ENCODE results near the gene THNSL1. TPM values are rescaled to one million over a fixed set of nuclear protein-coding genes. Genes with fewer than 3 reads are reported as not detected.
A peak's percentile ranks its signal among the peaks of the same experiment; 100 is the strongest.

THNSL1 gene
- total and polyA plus RNA-seq, 2 donors from 2014 or later: 5.4 to 7.9 TPM

DNA sequence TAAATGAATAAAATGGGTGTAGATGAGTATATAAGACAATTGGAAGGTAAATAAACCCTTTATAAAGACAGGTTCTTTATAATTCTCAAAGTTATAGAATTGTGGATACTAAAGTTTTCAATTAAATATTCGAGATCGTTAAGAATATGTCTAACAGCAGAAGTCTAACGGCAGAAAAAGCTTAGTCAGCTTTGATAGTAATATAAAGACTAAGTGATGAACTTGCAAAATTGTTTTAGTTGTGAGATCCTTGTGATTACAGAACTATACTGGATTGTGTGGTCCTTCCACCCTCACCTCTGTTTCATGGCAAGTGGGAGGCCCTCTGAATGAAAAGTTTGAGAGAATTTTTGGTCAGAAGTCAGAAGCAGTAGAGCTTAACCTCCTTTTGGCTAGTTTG is 2.3 kb downstream of the THNSL1 start:
- FAIRE-seq (no peak), DNase-seq (no peak)
- Histone ChIP-seq H3K36me3 (ENCODE audit: control insufficient read depth in 2 of 3, insufficient read depth in 3 of 3, low read length in 3 of 3) (peaks cover 0 to 2% (median 0%) of the 10 kb centered on the region in 3 donors), H3K9me3 (ENCODE audit: control insufficient read depth in 2 of 3, insufficient read depth in 1 of 3, low read length in 3 of 3) (no peaks in the 10 kb centered on the region), H3K27ac (ENCODE audit: low read depth in 2 of 2, low read length in 2 of 2) (no peak overlapping the region), H3K4me3 (ENCODE audit: low read length in 3 of 3) (no peak overlapping the region), H3K27me3 (ENCODE audit: control insufficient read depth, insufficient read depth, low read length) (no peaks in the 10 kb centered on the region), H3K9ac (ENCODE audit: low read length in 3 of 3) (no peak overlapping the region), H3K4me1 (ENCODE audit: control insufficient read depth in 2 of 3, insufficient read depth in 2 of 3, low read depth in 1 of 3, low read length in 3 of 3) (peaks cover 0 to 15% (median 3%) of the 10 kb centered on the region in 3 donors)
- TF ChIP-seq, protein P1, sequence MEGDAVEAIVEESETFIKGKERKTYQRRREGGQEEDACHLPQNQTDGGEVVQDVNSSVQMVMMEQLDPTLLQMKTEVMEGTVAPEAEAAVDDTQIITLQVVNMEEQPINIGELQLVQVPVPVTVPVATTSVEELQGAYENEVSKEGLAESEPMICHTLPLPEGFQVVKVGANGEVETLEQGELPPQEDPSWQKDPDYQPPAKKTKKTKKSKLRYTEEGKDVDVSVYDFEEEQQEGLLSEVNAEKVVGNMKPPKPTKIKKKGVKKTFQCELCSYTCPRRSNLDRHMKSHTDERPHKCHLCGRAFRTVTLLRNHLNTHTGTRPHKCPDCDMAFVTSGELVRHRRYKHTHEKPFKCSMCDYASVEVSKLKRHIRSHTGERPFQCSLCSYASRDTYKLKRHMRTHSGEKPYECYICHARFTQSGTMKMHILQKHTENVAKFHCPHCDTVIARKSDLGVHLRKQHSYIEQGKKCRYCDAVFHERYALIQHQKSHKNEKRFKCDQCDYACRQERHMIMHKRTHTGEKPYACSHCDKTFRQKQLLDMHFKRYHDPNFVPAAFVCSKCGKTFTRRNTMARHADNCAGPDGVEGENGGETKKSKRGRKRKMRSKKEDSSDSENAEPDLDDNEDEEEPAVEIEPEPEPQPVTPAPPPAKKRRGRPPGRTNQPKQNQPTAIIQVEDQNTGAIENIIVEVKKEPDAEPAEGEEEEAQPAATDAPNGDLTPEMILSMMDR (IDR thresholded peaks at IDR 0.05; ENCODE audit: borderline replicate concordance, extremely low read depth, insufficient read depth): no peak
- intact Hi-C loops (cut with DNase I): no loop called here

DNA sequence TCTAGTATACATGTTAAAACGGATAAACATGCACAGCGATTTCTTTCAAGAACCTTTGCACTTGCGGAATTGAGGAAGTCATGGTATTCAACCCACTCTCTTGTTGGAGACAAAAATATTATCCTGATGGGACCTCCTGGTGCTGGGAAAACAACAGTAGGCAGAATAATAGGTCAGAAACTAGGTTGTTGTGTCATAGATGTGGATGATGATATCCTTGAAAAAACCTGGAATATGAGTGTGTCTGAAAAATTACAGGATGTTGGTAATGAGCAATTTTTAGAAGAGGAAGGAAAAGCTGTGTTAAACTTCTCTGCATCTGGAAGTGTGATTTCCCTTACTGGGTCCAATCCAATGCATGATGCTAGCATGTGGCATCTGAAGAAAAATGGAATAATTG is 6.9 kb downstream of the THNSL1 start:
- H3K27me3 ChIP-seq (ENCODE audit: control insufficient read depth, insufficient read depth, low read length): no peaks in the 10 kb centered on the region
- no peaks in the 10 kb centered on the region for H3K9me3 ChIP-seq (ENCODE audit: control insufficient read depth in 2 of 3, insufficient read depth in 1 of 3, low read length in 3 of 3)
- H3K36me3 ChIP-seq (ENCODE audit: control insufficient read depth in 2 of 3, insufficient read depth in 3 of 3, low read length in 3 of 3): peaks cover 0 to 3% (median 2%) of the 10 kb centered on the region in 3 donors
- FAIRE-seq (no peak), DNase-seq (peak in 1 of 5 donors; percentile 39)
- peaks cover 0 to under 1% (median 0%) of the 10 kb centered on the region in 3 donors for H3K4me1 ChIP-seq (ENCODE audit: control insufficient read depth in 2 of 3, insufficient read depth in 2 of 3, low read depth in 1 of 3, low read length in 3 of 3)
- no peak overlapping the region for H3K27ac ChIP-seq (ENCODE audit: low read depth in 2 of 2, low read length in 2 of 2)
- no peak overlapping the region for H3K9ac ChIP-seq (ENCODE audit: low read length in 3 of 3)
- H3K4me3 ChIP-seq (ENCODE audit: low read length in 3 of 3): no peak overlapping the region
- TF ChIP-seq, protein P1 (IDR thresholded peaks at IDR 0.05; ENCODE audit: borderline replicate concordance, extremely low read depth, insufficient read depth): no peak
- intact Hi-C loops (cut with DNase I): no loop called here

DNA sequence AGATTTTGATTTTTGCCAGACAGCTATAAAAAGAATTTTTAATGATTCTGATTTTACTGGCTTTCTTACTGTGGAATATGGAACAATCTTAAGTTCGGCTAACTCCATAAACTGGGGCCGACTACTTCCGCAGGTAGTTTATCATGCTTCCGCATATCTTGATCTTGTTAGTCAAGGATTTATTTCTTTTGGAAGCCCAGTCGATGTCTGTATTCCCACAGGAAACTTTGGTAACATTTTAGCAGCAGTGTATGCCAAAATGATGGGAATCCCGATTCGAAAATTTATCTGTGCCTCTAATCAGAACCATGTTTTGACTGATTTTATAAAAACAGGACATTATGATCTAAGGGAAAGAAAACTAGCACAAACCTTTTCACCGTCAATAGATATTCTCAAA is 8.1 kb downstream of the THNSL1 start:
- Histone ChIP-seq H3K27me3 (ENCODE audit: control insufficient read depth, insufficient read depth, low read length) (no peaks in the 10 kb centered on the region), H3K27ac (ENCODE audit: low read depth in 2 of 2, low read length in 2 of 2) (no peak overlapping the region), H3K9me3 (ENCODE audit: control insufficient read depth in 2 of 3, insufficient read depth in 1 of 3, low read length in 3 of 3) (no peaks in the 10 kb centered on the region), H3K36me3 (ENCODE audit: control insufficient read depth in 2 of 3, insufficient read depth in 3 of 3, low read length in 3 of 3) (peaks cover 0 to 3% (median 2%) of the 10 kb centered on the region in 3 donors), H3K4me1 (ENCODE audit: control insufficient read depth in 2 of 3, insufficient read depth in 2 of 3, low read depth in 1 of 3, low read length in 3 of 3) (no peaks in the 10 kb centered on the region), H3K9ac (ENCODE audit: low read length in 3 of 3) (no peak overlapping the region), H3K4me3 (ENCODE audit: low read length in 3 of 3) (no peak overlapping the region)
- TF ChIP-seq, protein P1 (IDR thresholded peaks at IDR 0.05; ENCODE audit: borderline replicate concordance, extremely low read depth, insufficient read depth): no peak
- DNase-seq (no peak), FAIRE-seq (no peak)
- intact Hi-C loops (cut with DNase I): no loop called here

DNA sequence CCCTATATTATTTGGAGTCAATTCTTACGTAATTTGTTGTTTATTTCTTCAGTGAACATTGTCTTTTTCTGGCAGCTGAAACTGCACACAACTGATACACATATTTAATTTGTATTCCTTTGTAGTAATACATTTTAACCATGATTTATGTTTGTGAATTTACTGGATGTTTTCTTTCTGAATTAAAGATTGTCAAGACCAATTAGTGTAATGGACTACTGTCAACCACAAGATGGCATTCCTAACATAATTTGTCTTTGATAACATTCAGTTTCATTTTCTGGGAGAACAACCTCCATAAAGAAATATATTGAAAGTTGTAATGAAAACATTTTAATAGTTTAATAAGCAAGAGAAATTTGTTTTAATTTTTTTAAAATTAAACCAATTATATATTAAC is 10.1 kb downstream of the THNSL1 start:
- FAIRE-seq (peak; percentile 65), DNase-seq (peak in 1 of 5 donors; percentile 9)
- no peak overlapping the region for H3K27ac ChIP-seq (ENCODE audit: low read depth in 2 of 2, low read length in 2 of 2)
- H3K9ac ChIP-seq (ENCODE audit: low read length in 3 of 3): no peak overlapping the region
- H3K4me1 ChIP-seq (ENCODE audit: control insufficient read depth in 2 of 3, insufficient read depth in 2 of 3, low read depth in 1 of 3, low read length in 3 of 3): no peaks in the 10 kb centered on the region
- H3K36me3 ChIP-seq (ENCODE audit: control insufficient read depth in 2 of 3, insufficient read depth in 3 of 3, low read length in 3 of 3): peaks cover 0 to 3% (median 2%) of the 10 kb centered on the region in 3 donors
- no peaks in the 10 kb centered on the region for H3K9me3 ChIP-seq (ENCODE audit: control insufficient read depth in 2 of 3, insufficient read depth in 1 of 3, low read length in 3 of 3)
- TF ChIP-seq, protein P1 (IDR thresholded peaks at IDR 0.05; ENCODE audit: borderline replicate concordance, extremely low read depth, insufficient read depth): no peak
- no peaks in the 10 kb centered on the region for H3K27me3 ChIP-seq (ENCODE audit: control insufficient read depth, insufficient read depth, low read length)
- no peak overlapping the region for H3K4me3 ChIP-seq (ENCODE audit: low read length in 3 of 3)
- intact Hi-C loops (cut with DNase I): no loop called here

Data from kidney (tissue), 14 donors.